Breast epithelium (tissue), 3 donors: Measurements from ENCODE around the gene NAALADL2.

ENCODE experiments used
- POLR2A ChIP-seq: fragments of 450-650 bp; IDR thresholded peaks from one replicate; pipeline ENCODE4 v1.6.1; 2016; ENCODE audit warnings: antibody characterized with exemption, mild to moderate bottlenecking, moderate library complexity
- TF ChIP-seq, protein P1 (sequence below), 3 donors: fragments of 450-650 bp; IDR thresholded peaks; one replicate each; pipeline ENCODE4 v1.5.1; 2016 to 2017; ENCODE audit warnings: antibody characterized with exemption in 3 of 3, mild to moderate bottlenecking in 3 of 3, moderate library complexity in 3 of 3

DNA sequence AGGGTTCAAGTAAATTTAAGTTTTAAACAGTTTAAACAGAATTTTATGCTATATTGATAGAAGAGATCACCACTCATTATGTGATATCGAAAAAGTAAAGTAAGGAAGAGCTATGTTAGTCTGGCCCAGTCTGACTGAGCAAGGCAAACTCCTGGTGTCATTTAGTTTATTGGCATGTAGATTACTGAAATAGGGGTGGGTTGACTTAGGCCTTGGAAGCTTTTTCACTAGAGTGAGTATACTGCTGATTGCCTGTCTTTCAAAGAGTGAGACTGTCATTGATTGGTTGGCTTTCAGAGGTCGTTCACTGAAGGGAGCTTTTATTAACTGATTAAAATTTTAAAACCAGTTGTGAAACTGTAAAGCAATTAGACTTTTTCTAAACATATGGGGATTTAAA is 294.5 kb downstream of the NAALADL2 start:
- TF ChIP-seq, protein P1, sequence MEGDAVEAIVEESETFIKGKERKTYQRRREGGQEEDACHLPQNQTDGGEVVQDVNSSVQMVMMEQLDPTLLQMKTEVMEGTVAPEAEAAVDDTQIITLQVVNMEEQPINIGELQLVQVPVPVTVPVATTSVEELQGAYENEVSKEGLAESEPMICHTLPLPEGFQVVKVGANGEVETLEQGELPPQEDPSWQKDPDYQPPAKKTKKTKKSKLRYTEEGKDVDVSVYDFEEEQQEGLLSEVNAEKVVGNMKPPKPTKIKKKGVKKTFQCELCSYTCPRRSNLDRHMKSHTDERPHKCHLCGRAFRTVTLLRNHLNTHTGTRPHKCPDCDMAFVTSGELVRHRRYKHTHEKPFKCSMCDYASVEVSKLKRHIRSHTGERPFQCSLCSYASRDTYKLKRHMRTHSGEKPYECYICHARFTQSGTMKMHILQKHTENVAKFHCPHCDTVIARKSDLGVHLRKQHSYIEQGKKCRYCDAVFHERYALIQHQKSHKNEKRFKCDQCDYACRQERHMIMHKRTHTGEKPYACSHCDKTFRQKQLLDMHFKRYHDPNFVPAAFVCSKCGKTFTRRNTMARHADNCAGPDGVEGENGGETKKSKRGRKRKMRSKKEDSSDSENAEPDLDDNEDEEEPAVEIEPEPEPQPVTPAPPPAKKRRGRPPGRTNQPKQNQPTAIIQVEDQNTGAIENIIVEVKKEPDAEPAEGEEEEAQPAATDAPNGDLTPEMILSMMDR (IDR thresholded peaks at IDR 0.05) = no peak
- TF ChIP-seq POLR2A = no peak
